CD4-positive, alpha-beta T cell (primary cell): ENCODE results near the gene MYO18A. TPM values are rescaled to one million over a fixed set of nuclear protein-coding genes. Genes with fewer than 3 reads are reported as not detected.

ENCODE experiments used
- ATAC-seq: fragments of 200-7000 bp; cut with Tn5 transposase; one replicate; pipeline ENCODE4 v1.10.0; 2022; ENCODE audit warnings: mild to moderate bottlenecking; ENCODE audit not compliant: poor library complexity
- CTCF ChIA-PET: fragments of 350-600 bp; sonication (Branson Sonifier 250); formaldehyde crosslinking; loops from one replicate; lab custom pipeline; 2021; ENCODE audit warnings: antibody characterized with exemption, inconsistent platforms; lab: Charles Lee
- POLR2A ChIA-PET: fragments of 350-600 bp; sonication (Branson Sonifier 250); formaldehyde crosslinking; loops from one replicate; lab custom pipeline; 2021; ENCODE audit warnings: antibody characterized with exemption, inconsistent platforms; lab: Charles Lee
- DNase-seq, 14 experiments: peaks; one replicate each; pipeline ENCODE4 v3.0.0-alpha.2; 2013 to 2020; ENCODE audit warnings: mixed read lengths in 2 of 14
- H3K27ac ChIP-seq, 2 donors: one replicate each; pipeline versions ENCODE4 v1.5.1 to v1.7.0; 2013; ENCODE audit warnings: low read length in 2 of 2, low read depth in 1 of 2, mild to moderate bottlenecking in 1 of 2
- H3K27me3 ChIP-seq, 2 experiments: 1 replicate in 1 of 2; 2 replicates in 1 of 2; pipeline versions ENCODE4 v1.6.1 to v1.7.0; 2013; ENCODE audit warnings: low read length in 2 of 2, control low read depth in 1 of 2, mild to moderate bottlenecking in 1 of 2, moderate library complexity in 1 of 2; ENCODE audit not compliant: insufficient read depth in 2 of 2, control insufficient read depth in 1 of 2
- H3K36me3 ChIP-seq: one replicate; pipeline ENCODE4 v1.6.1; 2013; ENCODE audit warnings: low read length, control low read depth; ENCODE audit not compliant: insufficient read depth
- H3K4me1 ChIP-seq: one replicate; pipeline ENCODE4 v1.6.1; 2013; ENCODE audit warnings: low read length, control low read depth; ENCODE audit not compliant: insufficient read depth
- H3K4me3 ChIP-seq: one replicate; pipeline ENCODE4 v1.5.1; 2013; ENCODE audit warnings: mild to moderate bottlenecking, low read length, moderate library complexity
- H3K9me3 ChIP-seq, 2 experiments: 1 replicate in 1 of 2; 2 replicates in 1 of 2; pipeline versions ENCODE4 v1.6.1 to v1.7.0; 2013; ENCODE audit warnings: low read length in 2 of 2, mild to moderate bottlenecking in 2 of 2, control low read depth in 1 of 2, moderate library complexity in 1 of 2; ENCODE audit not compliant: control insufficient read depth in 1 of 2, insufficient read depth in 1 of 2
- H3K27ac Mint-ChIP-seq: one replicate; pipeline ENCODE4 v1.8.0; 2020; ENCODE audit warnings: mixed read lengths
- H3K27me3 Mint-ChIP-seq: one replicate; pipeline ENCODE4 v1.8.0; 2021; ENCODE audit warnings: mixed read lengths
- H3K36me3 Mint-ChIP-seq: one replicate; pipeline ENCODE4 v1.8.0; 2021; ENCODE audit warnings: low read depth, mixed read lengths
- H3K4me1 Mint-ChIP-seq: one replicate; pipeline ENCODE4 v1.8.0; 2021; ENCODE audit warnings: low read depth, mixed read lengths
- H3K4me3 Mint-ChIP-seq: one replicate; pipeline ENCODE4 v1.8.0; 2020; ENCODE audit warnings: mild to moderate bottlenecking, mixed read lengths
- H3K9me3 Mint-ChIP-seq: one replicate; pipeline ENCODE4 v1.8.0; 2020; ENCODE audit warnings: mixed read lengths
- CTCF ChIP-seq: fragments of 200-600 bp; IDR thresholded peaks from one replicate; pipeline ENCODE4 v1.8.0; 2022; ENCODE audit warnings: antibody characterized with exemption, mild to moderate bottlenecking
- intact Hi-C, 2 experiments: fragments of 100-400 bp; cut with DNase I in 1 of 2; cut with micrococcal nuclease in 1 of 2; formaldehyde crosslinking; loops; one replicate each; pipeline versions ENCODE4 v1.15.1 to v1.9.0; 2023 to 2025; cut with DNase I, micrococcal nuclease
- total RNA-seq, 174 experiments: library from RNA in 2 of 174; stranded (reverse) in 2 of 174; gene quantifications; one replicate each; pipeline ENCODE4 v1.2.3 and lab custom pipeline; 2021 to 2026

Gene MYO18A
- total RNA-seq, 2 experiments from 2014 or later: 87.0 to 90.1 TPM

GRCh38 chr17:29022074-29022473, 158.1 kb downstream of the MYO18A start:
- H3K4me1 ChIP-seq: peaks cover 8% of the 10 kb centered on the region
- POLR2A ChIA-PET: no interaction called here
- CTCF ChIA-PET: no interaction called here
- no peak overlapping the region for H3K4me3 Mint-ChIP-seq
- H3K27ac ChIP-seq: no peak overlapping the region
- no peaks in the 10 kb centered on the region for H3K36me3 ChIP-seq
- no peaks in the 10 kb centered on the region for H3K9me3 Mint-ChIP-seq
- no peaks in the 10 kb centered on the region for H3K36me3 Mint-ChIP-seq
- H3K9me3 ChIP-seq: no peaks in the 10 kb centered on the region
- DNase-seq (no peak), ATAC-seq (no peak)
- H3K4me1 Mint-ChIP-seq: no peaks in the 10 kb centered on the region
- H3K27me3 Mint-ChIP-seq: peaks cover 82% of the 10 kb centered on the region
- peaks cover 27 to 45% of the 10 kb centered on the region in 2 experiments for H3K27me3 ChIP-seq
- TF ChIP-seq CTCF: no peak
- no peak overlapping the region for H3K4me3 ChIP-seq
- intact Hi-C loops: no loop called here
- no peak overlapping the region for H3K27ac Mint-ChIP-seq

GRCh38 chr17:29021226-29021625, 159.0 kb downstream of the MYO18A start:
- Histone ChIP-seq H3K27ac (no peak overlapping the region), H3K4me3 (no peak overlapping the region), H3K4me1 (peaks cover 8% of the 10 kb centered on the region), H3K36me3 (no peaks in the 10 kb centered on the region), H3K27me3 (peaks cover 27 to 52% of the 10 kb centered on the region in 2 experiments), H3K9me3 (no peaks in the 10 kb centered on the region)
- DNase-seq: no peak
- Mint-ChIP-seq H3K4me3 (no peak overlapping the region), H3K9me3 (no peaks in the 10 kb centered on the region), H3K4me1 (no peaks in the 10 kb centered on the region), H3K36me3 (no peaks in the 10 kb centered on the region), H3K27me3 (peaks cover 88% of the 10 kb centered on the region), H3K27ac (no peak overlapping the region)
- CTCF ChIA-PET: no interaction called here
- POLR2A ChIA-PET: no interaction called here
- ATAC-seq: no peak
- TF ChIP-seq CTCF: no peak
- intact Hi-C loops: no loop called here

Other genes starting within 250 kb of the MYO18A start
- 100 to 1,000 TPM; 232 to 247 TPM for gene PHF12, start 228.9 kb downstream of the MYO18A start, total RNA-seq
- gene SEZ6, start 174.4 kb downstream of the MYO18A start, total RNA-seq: under 1 TPM in 1 of 2 experiments, not detected in 1; 0.31 TPM
- gene PIPOX, start 137.3 kb downstream of the MYO18A start, total RNA-seq: 1 to 10 TPM; 2.4 to 4.4 TPM
- not detected for gene CRYBA1, start 66.5 kb upstream of the MYO18A start, total RNA-seq
- gene NUFIP2, start 113.8 kb upstream of the MYO18A start, total RNA-seq: 10 to 100 TPM; 78.4 to 82.2 TPM
- gene TAOK1, start 210.0 kb upstream of the MYO18A start, total RNA-seq: 10 to 100 TPM; 33.1 to 33.8 TPM